Fibroblast of skin of left quadriceps (primary cell): ENCODE measurements around the gene NFIB.

Experiments used
- DNase-seq, 2 experiments: peaks; one replicate each; pipeline ENCODE4 v3.0.0-alpha.2; 2013; ENCODE audit warnings: low read depth in 2 of 2

Gene NFIB

GRCh38 chr9:14320271-14321181, 6.6 kb upstream of the NFIB start:
- peak; percentile 97 for DNase-seq

- DNase-seq, result no peak
These were observed 5.1 kb upstream of the NFIB start for GRCh38 chr9:14318934-14319580.

- DNase-seq, result no peak
These were observed 4.4 kb upstream of the NFIB start for GRCh38 chr9:14318361-14318760.

GRCh38 chr9:14317667-14318320, 3.9 kb upstream of the NFIB start:
- DNase-seq, result no peak

DNA sequence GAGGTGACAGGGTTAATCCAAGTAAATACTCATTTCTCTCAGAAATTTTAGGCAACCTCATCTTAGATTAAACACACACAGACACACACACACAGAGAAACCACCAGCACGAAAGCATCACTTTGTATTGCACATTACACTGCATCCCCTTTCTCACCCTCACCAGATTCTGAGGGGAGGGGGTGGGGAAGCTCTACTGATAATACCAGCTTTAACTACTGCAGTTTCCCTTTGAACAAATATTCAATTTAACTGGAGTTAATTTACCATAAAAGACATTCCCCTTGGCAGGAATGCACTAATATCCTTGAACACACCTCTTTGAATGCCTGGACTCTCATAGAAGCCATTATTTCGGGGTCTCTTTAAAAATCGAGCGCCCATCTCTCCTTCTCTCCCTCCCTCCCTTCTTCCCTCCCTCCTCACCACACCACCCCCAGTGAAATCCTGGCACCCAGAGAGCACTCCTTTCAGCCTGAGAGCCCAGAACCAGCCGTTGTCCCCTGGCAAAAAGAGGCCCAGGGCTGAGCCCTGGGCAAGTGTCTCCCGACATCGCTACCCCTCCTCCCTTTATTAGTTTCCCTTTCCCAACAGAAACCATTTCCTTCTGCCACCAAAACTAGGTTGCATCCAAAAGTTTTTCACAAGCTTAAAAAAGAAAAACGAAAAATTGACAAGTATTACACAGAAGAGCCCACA, 2.8 kb upstream of the NFIB start:
- DNase-seq, result no peak

DNA sequence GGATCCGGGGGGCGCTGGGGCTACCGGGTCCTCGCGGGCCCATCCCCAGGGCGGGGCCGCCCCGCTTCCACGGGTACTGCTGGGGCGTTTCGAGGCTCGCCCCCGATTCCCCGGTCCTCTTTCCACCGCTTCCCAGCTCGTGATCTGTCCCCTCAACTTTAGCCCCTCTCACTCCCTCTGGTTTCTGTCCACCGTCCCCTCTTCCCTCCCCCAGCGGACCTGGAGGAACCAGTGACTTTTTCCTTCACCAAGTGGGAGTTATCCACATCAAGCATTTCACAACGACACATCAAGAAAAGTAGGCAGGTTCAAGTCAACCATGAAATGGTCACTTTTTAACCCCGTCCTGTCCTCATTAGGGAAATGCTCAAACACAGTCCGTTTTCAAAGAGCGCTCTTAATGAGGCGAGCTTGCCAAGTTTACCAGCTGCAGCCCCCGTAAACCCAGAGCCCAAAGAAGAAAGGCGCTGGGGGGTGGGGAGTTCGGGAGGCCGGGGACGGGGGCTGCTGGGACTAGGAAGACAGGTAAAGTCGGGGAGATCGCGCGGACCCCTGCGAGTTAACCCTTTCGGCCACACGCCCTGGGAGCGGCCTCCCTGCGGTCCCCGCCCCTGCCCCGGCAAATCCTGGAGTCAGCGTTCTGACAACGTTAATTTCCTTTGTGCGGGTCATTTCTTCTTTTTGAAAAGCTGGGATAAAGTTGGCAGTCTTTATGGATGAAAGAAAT, 2.1 kb upstream of the NFIB start:
- no peak for DNase-seq

DNA sequence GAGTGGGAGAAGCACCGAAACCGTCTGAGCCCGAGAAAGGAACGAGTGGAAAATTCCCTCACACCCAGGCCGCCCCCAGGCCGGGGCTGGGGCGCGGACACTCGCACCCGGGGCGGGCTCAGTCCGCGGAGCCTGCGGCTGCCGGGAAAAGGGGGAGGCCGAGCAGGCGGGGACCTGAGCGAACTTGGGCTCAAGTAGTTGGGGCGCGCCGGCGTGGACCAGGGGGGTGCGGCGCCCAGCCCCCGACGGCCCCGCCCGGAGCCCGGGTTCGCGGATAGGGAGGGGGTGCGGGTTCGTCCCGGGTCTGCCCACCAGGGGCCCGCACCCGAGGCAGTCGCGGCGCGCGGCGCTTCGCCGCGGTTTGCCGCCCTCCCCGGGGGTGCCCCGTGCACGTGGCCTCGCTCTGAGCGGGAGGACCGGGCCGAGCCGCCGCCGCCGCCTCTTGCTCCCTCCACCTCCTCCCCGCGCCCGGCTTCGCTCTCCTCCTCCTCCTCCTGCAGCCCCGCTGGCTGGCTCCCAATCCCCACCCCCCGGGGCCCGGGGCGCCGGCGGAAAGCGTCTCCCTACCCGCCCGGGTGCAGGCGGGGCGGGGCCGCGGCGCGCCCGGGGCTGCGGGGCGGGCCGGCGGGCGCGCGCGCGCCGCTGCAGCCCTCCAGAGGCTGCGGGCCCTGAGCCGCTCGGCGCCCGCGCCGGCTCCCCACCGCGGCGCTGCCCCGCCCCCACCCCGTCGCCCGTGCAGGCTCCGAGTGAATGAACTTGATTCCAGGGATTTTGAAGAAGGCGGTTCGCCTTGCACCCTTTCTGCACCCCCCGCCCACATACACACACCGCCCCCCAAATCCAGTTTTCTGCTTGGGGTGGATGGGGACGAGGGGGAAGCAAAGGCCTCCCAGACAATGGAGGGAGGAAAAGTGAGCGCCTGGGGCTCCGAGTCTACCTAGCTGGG, 1.3 kb upstream of the NFIB start:
- DNase-seq, result peak; percentile 65 to 66

GRCh38 chr9:14314424-14314928, 535 bp upstream of the NFIB start:
- DNase-seq, result peak; percentile 64 to 70

DNA sequence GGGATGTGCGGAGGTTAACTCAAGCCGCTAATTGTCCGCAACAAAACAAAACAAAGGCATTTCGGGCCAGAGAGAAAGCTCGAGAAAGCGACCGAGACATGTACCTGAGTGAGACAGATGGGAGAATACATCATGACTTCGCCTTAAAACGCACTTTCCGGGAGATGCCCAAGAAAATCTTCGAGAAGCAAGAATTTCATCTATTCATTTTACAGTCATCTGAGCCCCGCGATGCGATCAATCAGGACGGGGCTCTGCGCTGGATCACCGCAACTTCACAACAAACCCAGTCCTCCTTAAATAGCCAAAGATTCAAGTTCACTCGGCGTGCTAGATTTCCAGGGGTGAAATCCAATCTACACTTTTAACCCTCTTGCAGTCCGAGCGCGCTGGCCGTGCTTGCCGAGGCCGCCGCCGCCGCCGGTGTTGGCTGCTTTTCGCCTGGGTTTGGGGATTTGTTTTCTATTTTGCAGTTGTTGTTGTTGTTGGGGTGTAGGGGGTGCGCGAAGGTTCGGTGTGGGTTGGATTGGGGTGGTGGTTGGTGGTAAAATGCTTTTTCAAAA, 482 bp downstream of the NFIB start:
- DNase-seq, result no peak

- no peak for DNase-seq
These were observed 1.1 kb downstream of the NFIB start for GRCh38 chr9:14312719-14313377.

DNA sequence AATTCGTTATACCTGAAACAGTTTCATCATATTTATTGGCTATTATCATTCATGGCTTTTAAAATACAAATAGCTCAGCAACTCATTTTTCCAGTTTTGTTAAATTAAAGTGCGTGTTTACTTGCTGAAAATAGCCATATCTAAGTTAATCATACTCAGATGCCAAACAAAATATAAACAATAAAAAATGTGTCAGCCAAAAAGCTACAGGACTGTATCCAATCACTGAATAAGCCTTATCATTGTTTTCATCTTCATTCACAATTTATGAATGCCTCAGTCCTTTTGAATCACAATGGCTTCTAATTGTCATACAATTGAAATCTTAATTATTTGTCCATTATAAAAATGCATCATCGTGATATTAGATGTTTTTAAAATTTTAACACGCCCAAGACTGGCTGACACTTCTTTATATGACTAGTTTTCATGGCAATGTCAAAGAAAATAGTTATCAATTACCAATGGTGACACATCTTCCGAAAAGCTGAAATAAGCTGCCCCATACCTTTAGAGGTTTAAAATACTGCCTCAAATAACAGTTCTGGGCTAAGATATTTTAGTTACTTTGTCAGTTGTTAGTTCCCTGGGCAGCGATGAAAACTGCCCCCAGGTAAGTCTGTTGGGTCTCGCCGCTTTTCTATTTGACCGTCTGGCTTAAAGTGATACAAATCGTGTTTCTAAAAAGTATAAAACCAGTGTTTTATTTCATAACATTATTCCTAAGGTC, 1.8 kb downstream of the NFIB start:
- no peak for DNase-seq

GRCh38 chr9:14311171-14311949, 2.6 kb downstream of the NFIB start:
- DNase-seq, result no peak

DNA sequence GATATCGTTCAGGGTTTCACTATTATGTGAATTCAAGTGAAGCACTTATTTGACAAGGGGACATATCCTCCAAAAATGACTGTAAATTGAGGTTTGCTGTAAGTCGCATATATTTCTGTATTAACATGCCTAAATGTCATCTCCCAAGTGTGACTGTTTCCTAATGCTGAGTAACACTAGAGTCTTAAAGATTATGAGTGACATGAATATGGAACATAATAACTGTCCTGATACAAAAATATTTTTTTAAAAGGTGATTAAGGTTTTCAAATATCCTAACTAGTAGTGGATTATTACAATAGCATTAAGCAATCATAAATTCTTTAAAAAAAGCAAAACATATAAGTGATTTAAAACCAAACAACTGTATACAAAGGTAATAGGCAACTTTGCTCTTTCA, 3.6 kb downstream of the NFIB start:
- DNase-seq, result no peak

DNA sequence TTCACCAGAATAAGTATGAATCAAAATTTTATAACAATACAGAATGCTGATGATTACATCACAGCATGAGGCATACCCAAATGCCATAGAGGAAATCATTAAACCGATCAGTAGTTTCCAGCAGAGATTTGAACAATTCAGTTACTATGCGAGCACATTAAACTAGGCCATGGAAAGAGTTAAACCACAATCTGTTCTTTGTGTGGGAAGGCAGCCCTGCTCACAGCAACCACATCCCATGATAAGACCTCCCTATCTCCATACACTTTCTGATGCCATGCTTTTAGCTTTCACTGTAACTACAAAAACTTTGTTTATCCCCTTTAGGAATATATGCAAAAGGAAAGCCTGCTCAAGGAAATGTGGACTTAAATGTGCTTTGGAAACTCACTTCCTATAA, 4.5 kb downstream of the NFIB start:
- DNase-seq, result no peak

DNA sequence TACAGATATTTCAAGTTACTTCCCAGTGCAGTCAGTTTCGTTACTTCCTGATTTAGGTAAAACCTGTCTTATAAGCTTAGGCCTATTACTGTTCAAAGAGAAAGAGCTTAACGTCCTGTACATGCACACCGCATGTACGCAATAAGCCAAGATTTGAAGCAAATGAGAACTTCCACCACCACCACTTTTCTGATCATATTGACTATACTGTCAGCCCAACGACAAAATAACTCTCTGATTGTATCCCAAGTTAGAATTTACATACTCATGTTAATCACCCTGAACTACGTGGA, 5.1 kb downstream of the NFIB start:
- DNase-seq, result no peak

DNA sequence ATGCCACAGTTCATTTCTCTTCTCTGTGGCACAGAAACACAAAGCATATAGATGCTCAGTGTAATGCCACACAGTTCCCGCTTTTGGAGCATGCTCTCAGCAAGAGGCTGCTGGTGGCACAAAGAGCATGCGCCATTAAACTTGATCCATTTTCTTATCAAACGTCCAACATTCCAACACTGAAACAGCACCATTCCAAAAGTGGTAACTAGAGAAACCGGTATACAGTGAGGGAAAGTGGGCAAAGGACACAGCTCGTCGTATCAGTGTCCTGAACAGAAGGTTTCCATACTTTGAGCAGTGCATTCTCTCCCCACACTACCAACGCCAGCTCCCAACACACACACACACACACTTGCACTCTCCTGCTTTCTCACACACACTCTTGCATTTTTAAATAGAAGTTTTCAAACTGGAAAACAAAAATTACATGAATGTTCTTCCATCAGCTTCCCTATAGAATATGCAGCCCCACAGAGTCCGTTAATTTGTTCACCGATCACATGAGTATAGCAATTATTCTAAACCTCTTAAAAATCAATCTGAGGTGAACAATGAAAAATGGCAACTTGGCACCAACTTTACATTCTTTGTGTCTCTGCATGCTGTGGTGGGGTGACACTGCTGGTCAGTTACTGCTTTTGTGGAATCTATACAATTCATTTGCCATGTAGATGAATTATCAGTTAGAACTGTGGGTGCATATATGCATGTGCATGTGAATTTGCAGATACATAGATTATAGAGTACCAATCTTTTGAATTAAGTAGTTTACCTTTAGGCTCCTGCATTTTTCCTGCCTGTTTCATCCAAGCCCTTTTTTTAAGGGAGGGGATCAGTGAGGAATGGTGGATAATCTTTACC, 5.7 kb downstream of the NFIB start:
- no peak for DNase-seq
